Measurements from ENCODE around the gene PER3. TPM values are rescaled to one million over a fixed set of nuclear protein-coding genes. Genes with fewer than 3 reads are reported as not detected.
A peak's percentile ranks its signal among the peaks of the same experiment; 100 is the strongest.

PER3 gene
- total RNA-seq, 5 donors from 2014 or later (not counting 1 experiment from before 2014, with no cell fraction given), result 4.2 to 13.5 (median 7.4) TPM

DNA sequence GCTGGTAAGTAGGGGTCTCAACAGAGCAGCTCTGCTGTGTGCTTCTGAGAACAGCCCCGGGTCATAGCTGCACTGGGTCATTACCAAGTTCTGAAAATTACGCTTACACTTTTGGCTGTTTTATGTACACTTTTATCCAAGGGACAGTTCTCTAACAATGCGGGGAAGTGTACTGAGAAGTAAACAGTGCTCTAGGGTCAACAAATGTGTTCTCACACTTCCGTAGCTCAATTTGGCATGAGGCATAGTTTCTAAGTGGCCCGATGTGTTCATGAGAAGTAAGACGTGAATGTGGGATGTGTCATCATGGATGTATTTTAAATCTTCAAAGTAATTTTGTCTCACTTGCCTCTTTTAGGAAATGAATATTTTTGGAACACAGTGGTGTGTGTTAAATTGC lies 23.8 kb upstream of the PER3 start:
- ChIA-PET CTCF (no interaction called here), POLR2A (no interaction called here)
- Histone ChIP-seq H3K9me3 (no peaks in the 10 kb centered on the region), H3K36me3 (ENCODE audit: control insufficient read depth in 2 of 2, extremely low read depth in 1 of 2, insufficient read depth in 1 of 2, low read length in 1 of 2) (no peaks in the 10 kb centered on the region), H3K4me1 (ENCODE audit: control insufficient read depth in 1 of 2, extremely low read depth in 1 of 2, insufficient read depth in 2 of 2, low read length in 2 of 2) (no peaks in the 10 kb centered on the region), H3K27ac (ENCODE audit: low read length) (no peak overlapping the region), H3K27me3 (replicated peaks in 1 of 2; ENCODE audit: control insufficient read depth in 2 of 2, extremely low read depth in 1 of 2, insufficient read depth in 2 of 2, low read length in 1 of 2) (peaks cover 2 to 12% of the 10 kb centered on the region in 2 experiments), H3K4me3 (ENCODE audit: control insufficient read depth in 1 of 2, extremely low read depth in 1 of 2, low read length in 1 of 2) (no peak overlapping the region)
- no peaks in the 10 kb centered on the region for H3K9me3 Mint-ChIP-seq
- DNase-seq (no peak), ATAC-seq (replicated peaks in 1 of 4) (no peak)
- WGBS (ENCODE audit: insufficient coverage), result 97% methylated on average over 5 of the region's 6 CpGs
- no peaks in the 10 kb centered on the region for H3K36me3 Mint-ChIP-seq
- H3K27me3 Mint-ChIP-seq, result peaks cover 3 to 5% of the 10 kb centered on the region in 2 donors
- no peak overlapping the region for H3K27ac Mint-ChIP-seq
- H3K4me3 Mint-ChIP-seq, result no peak overlapping the region
- H3K4me1 Mint-ChIP-seq, result no peaks in the 10 kb centered on the region

DNA sequence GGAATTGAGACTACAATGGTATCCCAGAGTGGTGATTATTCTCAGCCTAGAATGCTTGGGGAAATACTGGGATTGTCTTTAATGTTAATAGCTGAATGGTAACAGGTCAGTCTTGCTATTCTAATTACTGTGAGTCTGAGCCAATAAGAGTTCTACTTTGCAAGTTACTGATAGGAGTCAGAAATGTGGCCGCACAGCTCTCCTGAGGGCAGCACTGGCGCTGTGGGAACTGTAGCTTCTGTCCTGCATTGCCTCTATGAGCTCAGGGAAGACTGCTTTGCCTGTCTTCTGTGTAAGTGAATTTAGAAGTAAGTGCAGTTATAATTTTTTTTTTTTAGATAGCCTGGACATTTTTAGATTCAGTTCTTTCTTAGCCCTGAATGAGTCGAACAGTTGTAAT lies 23.0 kb upstream of the PER3 start:
- Mint-ChIP-seq H3K9me3 (no peaks in the 10 kb centered on the region), H3K4me1 (no peaks in the 10 kb centered on the region), H3K27me3 (no peaks in the 10 kb centered on the region), H3K27ac (no peak overlapping the region), H3K4me3 (no peak overlapping the region), H3K36me3 (no peaks in the 10 kb centered on the region)
- H3K27ac ChIP-seq (ENCODE audit: low read length), result no peak overlapping the region
- peaks cover 2 to 9% of the 10 kb centered on the region in 2 experiments for H3K27me3 ChIP-seq (replicated peaks in 1 of 2; ENCODE audit: control insufficient read depth in 2 of 2, extremely low read depth in 1 of 2, insufficient read depth in 2 of 2, low read length in 1 of 2)
- no peaks in the 10 kb centered on the region for H3K36me3 ChIP-seq (ENCODE audit: control insufficient read depth in 2 of 2, extremely low read depth in 1 of 2, insufficient read depth in 1 of 2, low read length in 1 of 2)
- CTCF ChIA-PET, result interaction anchor here in 1 of 2 donors (1.9 kb wide), 1 partner anchor 8 kb away, joined by 10 read pairs; no protein-coding TSS in a partner anchor
- ATAC-seq (replicated peaks in 1 of 4) (no peak), DNase-seq (no peak)
- H3K4me1 ChIP-seq (ENCODE audit: control insufficient read depth in 1 of 2, extremely low read depth in 1 of 2, insufficient read depth in 2 of 2, low read length in 2 of 2), result no peaks in the 10 kb centered on the region
- POLR2A ChIA-PET, result interaction anchor here in 1 of 2 donors (0.5 kb wide), 1 partner anchor 12 kb away, joined by 3 read pairs; no protein-coding TSS in a partner anchor
- no peaks in the 10 kb centered on the region for H3K9me3 ChIP-seq
- 94% methylated on average over 2 of the region's 3 CpGs for WGBS (ENCODE audit: insufficient coverage)
- H3K4me3 ChIP-seq (ENCODE audit: control insufficient read depth in 1 of 2, extremely low read depth in 1 of 2, low read length in 1 of 2), result no peak overlapping the region

DNA sequence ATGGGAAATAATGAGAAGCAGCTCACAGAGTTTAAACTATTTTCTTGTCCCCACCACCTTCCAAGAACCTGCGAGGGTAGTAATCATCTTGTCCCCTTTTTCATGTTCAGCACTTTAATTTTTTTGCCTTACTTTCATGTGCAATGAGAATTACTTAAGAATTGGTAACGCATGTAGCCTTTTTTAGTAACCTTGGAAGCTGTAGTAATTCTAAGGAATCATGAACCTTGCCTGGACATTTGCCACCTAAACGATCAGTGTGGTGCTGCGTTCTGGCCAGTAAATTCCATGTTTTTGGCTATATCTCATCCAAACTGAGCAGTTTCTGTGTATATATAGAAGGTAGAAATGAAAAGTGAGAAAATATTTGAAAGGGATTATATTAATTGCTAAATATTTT lies 16.9 kb upstream of the PER3 start:
- WGBS (ENCODE audit: insufficient coverage), result no CpG with 5 or more reads among the region's 4 CpGs
- H3K27ac ChIP-seq (ENCODE audit: low read length), result no peak overlapping the region
- H3K9me3 ChIP-seq, result no peaks in the 10 kb centered on the region
- peaks cover 0 to 2% of the 10 kb centered on the region in 2 experiments for H3K27me3 ChIP-seq (replicated peaks in 1 of 2; ENCODE audit: control insufficient read depth in 2 of 2, extremely low read depth in 1 of 2, insufficient read depth in 2 of 2, low read length in 1 of 2)
- no peak for DNase-seq
- peaks cover 0 to 13% of the 10 kb centered on the region in 2 experiments for H3K4me1 ChIP-seq (ENCODE audit: control insufficient read depth in 1 of 2, extremely low read depth in 1 of 2, insufficient read depth in 2 of 2, low read length in 2 of 2)
- no peaks in the 10 kb centered on the region for H3K36me3 ChIP-seq (ENCODE audit: control insufficient read depth in 2 of 2, extremely low read depth in 1 of 2, insufficient read depth in 1 of 2, low read length in 1 of 2)
- Mint-ChIP-seq H3K27ac (no peak overlapping the region), H3K4me3 (no peak overlapping the region), H3K9me3 (no peaks in the 10 kb centered on the region), H3K27me3 (peaks cover 0 to 3% of the 10 kb centered on the region in 2 donors), H3K4me1 (peaks cover 9 to 13% (median 10%) of the 10 kb centered on the region in 3 donors), H3K36me3 (no peaks in the 10 kb centered on the region)
- no peak for ATAC-seq (replicated peaks in 1 of 4)
- CTCF ChIA-PET, result interaction anchor here in 1 of 2 donors (1.2 kb wide), 1 partner anchor 14 kb away, joined by 3 read pairs; no protein-coding TSS in a partner anchor
- POLR2A ChIA-PET, result no interaction called here
- no peak overlapping the region for H3K4me3 ChIP-seq (ENCODE audit: control insufficient read depth in 1 of 2, extremely low read depth in 1 of 2, low read length in 1 of 2)

GRCh38 chr1:7768583-7768982 lies 15.5 kb upstream of the PER3 start:
- WGBS (ENCODE audit: insufficient coverage), result no CpG with 5 or more reads among the region's 2 CpGs
- ATAC-seq (replicated peaks in 1 of 4) (no peak), DNase-seq (no peak)
- H3K4me3 Mint-ChIP-seq, result no peak overlapping the region
- peaks cover 3% of the 10 kb centered on the region for H3K36me3 Mint-ChIP-seq
- peaks cover 0 to 3% of the 10 kb centered on the region in 2 donors for H3K27me3 Mint-ChIP-seq
- H3K4me1 Mint-ChIP-seq, result peaks cover 19 to 24% (median 23%) of the 10 kb centered on the region in 3 donors
- ChIA-PET CTCF (interaction anchor here in 1 of 2 donors (1.4 kb wide), 1 partner anchor 16 kb away, joined by 5 read pairs; no protein-coding TSS in a partner anchor), POLR2A (no interaction called here)
- Histone ChIP-seq H3K36me3 (ENCODE audit: control insufficient read depth in 2 of 2, extremely low read depth in 1 of 2, insufficient read depth in 1 of 2, low read length in 1 of 2) (peaks cover 0 to 5% of the 10 kb centered on the region in 2 donors), H3K27me3 (replicated peaks in 1 of 2; ENCODE audit: control insufficient read depth in 2 of 2, extremely low read depth in 1 of 2, insufficient read depth in 2 of 2, low read length in 1 of 2) (peaks cover 0 to 2% of the 10 kb centered on the region in 2 experiments), H3K27ac (ENCODE audit: low read length) (no peak overlapping the region), H3K9me3 (no peaks in the 10 kb centered on the region), H3K4me3 (ENCODE audit: control insufficient read depth in 1 of 2, extremely low read depth in 1 of 2, low read length in 1 of 2) (no peak overlapping the region), H3K4me1 (ENCODE audit: control insufficient read depth in 1 of 2, extremely low read depth in 1 of 2, insufficient read depth in 2 of 2, low read length in 2 of 2) (peaks cover 0 to 18% of the 10 kb centered on the region in 2 experiments)
- H3K27ac Mint-ChIP-seq, result no peak overlapping the region
- H3K9me3 Mint-ChIP-seq, result no peaks in the 10 kb centered on the region

GRCh38 chr1:7769673-7770412 lies 14.2 kb upstream of the PER3 start:
- Mint-ChIP-seq H3K4me1 (peaks cover 25 to 35% (median 31%) of the 10 kb centered on the region in 3 donors), H3K4me3 (peak overlapping the region; percentile 4 to 48 (median 31)), H3K36me3 (peaks cover 9% of the 10 kb centered on the region), H3K27ac (no peak overlapping the region), H3K9me3 (no peaks in the 10 kb centered on the region), H3K27me3 (peaks cover 0 to 3% of the 10 kb centered on the region in 2 donors)
- WGBS (ENCODE audit: insufficient coverage), result 96% methylated on average over 9 of the region's 12 CpGs
- no peaks in the 10 kb centered on the region for H3K27me3 ChIP-seq (replicated peaks in 1 of 2; ENCODE audit: control insufficient read depth in 2 of 2, extremely low read depth in 1 of 2, insufficient read depth in 2 of 2, low read length in 1 of 2)
- POLR2A ChIA-PET, result interaction anchor here in 1 of 2 donors (0.7 kb wide), 1 partner anchor 12 kb away, joined by 4 read pairs; no protein-coding TSS in a partner anchor
- no peak for DNase-seq
- CTCF ChIA-PET, result interaction anchor here in 1 of 2 donors (1.4 kb wide), 1 partner anchor 17 kb away, joined by 5 read pairs; no protein-coding TSS in a partner anchor
- no peak overlapping the region for H3K4me3 ChIP-seq (ENCODE audit: control insufficient read depth in 1 of 2, extremely low read depth in 1 of 2, low read length in 1 of 2)
- peaks cover 0 to 15% of the 10 kb centered on the region in 2 donors for H3K36me3 ChIP-seq (ENCODE audit: control insufficient read depth in 2 of 2, extremely low read depth in 1 of 2, insufficient read depth in 1 of 2, low read length in 1 of 2)
- H3K4me1 ChIP-seq (ENCODE audit: control insufficient read depth in 1 of 2, extremely low read depth in 1 of 2, insufficient read depth in 2 of 2, low read length in 2 of 2), result peaks cover 0 to 18% of the 10 kb centered on the region in 2 experiments
- H3K27ac ChIP-seq (ENCODE audit: low read length), result no peak overlapping the region
- no peaks in the 10 kb centered on the region for H3K9me3 ChIP-seq
- ATAC-seq (replicated peaks in 1 of 4), result no peak

- 5% methylated on average over 5 of the region's 6 CpGs for WGBS (ENCODE audit: insufficient coverage)
- H3K27me3 Mint-ChIP-seq, result peaks cover 0 to 3% of the 10 kb centered on the region in 2 donors
- H3K4me1 ChIP-seq (ENCODE audit: control insufficient read depth in 1 of 2, extremely low read depth in 1 of 2, insufficient read depth in 2 of 2, low read length in 2 of 2), result peaks cover 0 to 18% of the 10 kb centered on the region in 2 experiments
- peaks cover 10% of the 10 kb centered on the region for H3K36me3 Mint-ChIP-seq
- ChIA-PET CTCF (no interaction called here), POLR2A (no interaction called here)
- peak overlapping the region; percentile 82 to 91 (median 83) for H3K4me3 Mint-ChIP-seq
- peaks cover 31 to 38% (median 34%) of the 10 kb centered on the region in 3 donors for H3K4me1 Mint-ChIP-seq
- peak overlapping the region; percentile 19 to 72 for H3K27ac Mint-ChIP-seq
- no peaks in the 10 kb centered on the region for H3K9me3 Mint-ChIP-seq
- DNase-seq (no peak), ATAC-seq (replicated peaks in 1 of 4) (peak in 2 of 4 experiments; percentile 4 to 14)
- peaks cover 0 to 15% of the 10 kb centered on the region in 2 donors for H3K36me3 ChIP-seq (ENCODE audit: control insufficient read depth in 2 of 2, extremely low read depth in 1 of 2, insufficient read depth in 1 of 2, low read length in 1 of 2)
- no peaks in the 10 kb centered on the region for H3K27me3 ChIP-seq (replicated peaks in 1 of 2; ENCODE audit: control insufficient read depth in 2 of 2, extremely low read depth in 1 of 2, insufficient read depth in 2 of 2, low read length in 1 of 2)
- peak overlapping the region; percentile 71 to 74 for H3K4me3 ChIP-seq (ENCODE audit: control insufficient read depth in 1 of 2, extremely low read depth in 1 of 2, low read length in 1 of 2)
- peak overlapping the region; percentile 41 for H3K27ac ChIP-seq (ENCODE audit: low read length)
- no peaks in the 10 kb centered on the region for H3K9me3 ChIP-seq
Observed at GRCh38 chr1:7770669-7770996, 13.5 kb upstream of the PER3 start.
